ENCODE results near the gene PHPT1.

DNA sequence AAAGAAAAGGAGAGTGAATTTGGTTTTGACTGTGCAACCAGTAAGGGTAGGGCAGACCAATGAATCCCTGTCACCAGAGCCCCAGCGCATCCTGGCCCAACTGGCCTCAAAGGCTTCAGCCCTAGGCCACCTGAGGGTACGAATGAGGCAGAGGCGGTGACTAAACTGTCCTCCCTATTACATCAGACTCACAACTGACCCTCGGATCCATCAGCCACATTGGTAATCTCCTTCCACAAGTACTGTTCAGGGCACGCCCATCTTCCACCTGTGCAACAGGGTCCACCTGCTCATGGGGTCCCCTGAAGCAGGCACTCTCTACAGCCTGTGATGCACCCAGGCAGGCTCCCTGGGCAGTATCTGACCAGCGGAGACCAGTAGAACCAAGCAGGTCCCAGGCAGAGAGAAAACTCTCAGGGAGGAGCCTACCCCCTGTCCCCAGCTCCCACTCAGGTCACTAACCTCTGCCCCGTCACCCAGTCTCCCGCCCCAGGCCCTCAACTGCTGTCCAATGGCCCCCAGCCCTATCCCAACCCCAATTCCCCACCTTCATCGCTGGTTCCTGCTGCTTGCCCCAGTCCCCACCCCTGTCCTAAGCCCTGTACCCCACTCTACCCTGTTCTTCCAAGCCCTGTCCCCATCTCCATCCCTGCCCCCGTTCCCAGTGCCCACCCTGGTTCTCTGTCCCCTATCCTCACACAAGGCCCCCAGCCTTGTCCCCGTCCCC, 16.0 kb downstream of the PHPT1 start:
- TF ChIP-seq, protein P1, sequence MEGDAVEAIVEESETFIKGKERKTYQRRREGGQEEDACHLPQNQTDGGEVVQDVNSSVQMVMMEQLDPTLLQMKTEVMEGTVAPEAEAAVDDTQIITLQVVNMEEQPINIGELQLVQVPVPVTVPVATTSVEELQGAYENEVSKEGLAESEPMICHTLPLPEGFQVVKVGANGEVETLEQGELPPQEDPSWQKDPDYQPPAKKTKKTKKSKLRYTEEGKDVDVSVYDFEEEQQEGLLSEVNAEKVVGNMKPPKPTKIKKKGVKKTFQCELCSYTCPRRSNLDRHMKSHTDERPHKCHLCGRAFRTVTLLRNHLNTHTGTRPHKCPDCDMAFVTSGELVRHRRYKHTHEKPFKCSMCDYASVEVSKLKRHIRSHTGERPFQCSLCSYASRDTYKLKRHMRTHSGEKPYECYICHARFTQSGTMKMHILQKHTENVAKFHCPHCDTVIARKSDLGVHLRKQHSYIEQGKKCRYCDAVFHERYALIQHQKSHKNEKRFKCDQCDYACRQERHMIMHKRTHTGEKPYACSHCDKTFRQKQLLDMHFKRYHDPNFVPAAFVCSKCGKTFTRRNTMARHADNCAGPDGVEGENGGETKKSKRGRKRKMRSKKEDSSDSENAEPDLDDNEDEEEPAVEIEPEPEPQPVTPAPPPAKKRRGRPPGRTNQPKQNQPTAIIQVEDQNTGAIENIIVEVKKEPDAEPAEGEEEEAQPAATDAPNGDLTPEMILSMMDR (IDR thresholded peaks at IDR 0.05 in 4 of 5, conservative IDR thresholded peaks at IDR 0.05 in 1 of 5) = no peak
- TF ChIP-seq POLR2A (IDR thresholded peaks at IDR 0.05) = no peak

Measured in gastrocnemius medialis (tissue), 4 donors.